ENCODE measurements around the gene SMYD3. TPM values are rescaled to one million over a fixed set of nuclear protein-coding genes. Genes with fewer than 3 reads are reported as not detected.

Gene SMYD3
- total RNA-seq, 2 donors from 2014 or later, result 16.2 to 16.4 TPM

- no peak for TF ChIP-seq CTCF (IDR thresholded peaks at IDR 0.05)
- H3K27me3 ChIP-seq, result no peaks in the 10 kb centered on the region
- H3K27ac ChIP-seq, result no peak overlapping the region
- no peak overlapping the region for H3K4me3 ChIP-seq
- H3K36me3 ChIP-seq, result no peaks in the 10 kb centered on the region
- no peaks in the 10 kb centered on the region for H3K9me3 ChIP-seq
- DNase-seq, result no peak
- intact Hi-C loops (cut with DNase I), result no loop called here
- no peak overlapping the region for H3K9ac ChIP-seq (ENCODE audit: low read depth in 2 of 2, low read length in 2 of 2)
- no peaks in the 10 kb centered on the region for H3K4me1 ChIP-seq
Measured at GRCh38 chr1:245810789-245811337, 696.2 kb downstream of the SMYD3 start.

- Histone ChIP-seq H3K9me3 (no peaks in the 10 kb centered on the region), H3K4me1 (no peaks in the 10 kb centered on the region), H3K36me3 (no peaks in the 10 kb centered on the region), H3K4me3 (no peak overlapping the region), H3K9ac (ENCODE audit: low read depth in 2 of 2, low read length in 2 of 2) (no peak overlapping the region), H3K27ac (no peak overlapping the region), H3K27me3 (no peaks in the 10 kb centered on the region)
- no peak for TF ChIP-seq CTCF (IDR thresholded peaks at IDR 0.05)
- intact Hi-C loops (cut with DNase I), result no loop called here
- DNase-seq, result no peak
Measured at GRCh38 chr1:245810181-245810769, 696.8 kb downstream of the SMYD3 start.

- intact Hi-C loops (cut with DNase I), result no loop called here
- Histone ChIP-seq H3K9me3 (no peaks in the 10 kb centered on the region), H3K4me1 (no peaks in the 10 kb centered on the region), H3K27ac (no peak overlapping the region), H3K4me3 (no peak overlapping the region), H3K27me3 (no peaks in the 10 kb centered on the region), H3K9ac (ENCODE audit: low read depth in 2 of 2, low read length in 2 of 2) (no peak overlapping the region), H3K36me3 (no peaks in the 10 kb centered on the region)
- no peak for TF ChIP-seq CTCF (IDR thresholded peaks at IDR 0.05)
- DNase-seq, result no peak
Measured at GRCh38 chr1:245809361-245809760, 697.7 kb downstream of the SMYD3 start.

GRCh38 chr1:245807954-245808719 is 698.9 kb downstream of the SMYD3 start:
- Histone ChIP-seq H3K27ac (no peak overlapping the region), H3K9me3 (no peaks in the 10 kb centered on the region), H3K4me3 (no peak overlapping the region), H3K9ac (ENCODE audit: low read depth in 2 of 2, low read length in 2 of 2) (no peak overlapping the region), H3K4me1 (no peaks in the 10 kb centered on the region), H3K27me3 (no peaks in the 10 kb centered on the region), H3K36me3 (no peaks in the 10 kb centered on the region)
- no peak for DNase-seq
- TF ChIP-seq CTCF (IDR thresholded peaks at IDR 0.05), result no peak
- intact Hi-C loops (cut with DNase I), result no loop called here

GRCh38 chr1:245807306-245807705 is 699.8 kb downstream of the SMYD3 start:
- no peak overlapping the region for H3K27ac ChIP-seq
- no peaks in the 10 kb centered on the region for H3K36me3 ChIP-seq
- intact Hi-C loops (cut with DNase I), result no loop called here
- H3K4me3 ChIP-seq, result no peak overlapping the region
- H3K27me3 ChIP-seq, result no peaks in the 10 kb centered on the region
- no peaks in the 10 kb centered on the region for H3K9me3 ChIP-seq
- no peak for TF ChIP-seq CTCF (IDR thresholded peaks at IDR 0.05)
- no peak for DNase-seq
- H3K9ac ChIP-seq (ENCODE audit: low read depth in 2 of 2, low read length in 2 of 2), result no peak overlapping the region
- H3K4me1 ChIP-seq, result no peaks in the 10 kb centered on the region
